HG03039 (cell line): ENCODE measurements around the gene BCL2.

ENCODE experiments used
- ATAC-seq: cut with Tn5 transposase; IDR thresholded peaks from one replicate; pipeline ENCODE4 v1.9.1; 2021; ENCODE audit warnings: mild to moderate bottlenecking, moderate library complexity; ENCODE audit not compliant: unreplicated experiment

The BCL2 gene

DNA sequence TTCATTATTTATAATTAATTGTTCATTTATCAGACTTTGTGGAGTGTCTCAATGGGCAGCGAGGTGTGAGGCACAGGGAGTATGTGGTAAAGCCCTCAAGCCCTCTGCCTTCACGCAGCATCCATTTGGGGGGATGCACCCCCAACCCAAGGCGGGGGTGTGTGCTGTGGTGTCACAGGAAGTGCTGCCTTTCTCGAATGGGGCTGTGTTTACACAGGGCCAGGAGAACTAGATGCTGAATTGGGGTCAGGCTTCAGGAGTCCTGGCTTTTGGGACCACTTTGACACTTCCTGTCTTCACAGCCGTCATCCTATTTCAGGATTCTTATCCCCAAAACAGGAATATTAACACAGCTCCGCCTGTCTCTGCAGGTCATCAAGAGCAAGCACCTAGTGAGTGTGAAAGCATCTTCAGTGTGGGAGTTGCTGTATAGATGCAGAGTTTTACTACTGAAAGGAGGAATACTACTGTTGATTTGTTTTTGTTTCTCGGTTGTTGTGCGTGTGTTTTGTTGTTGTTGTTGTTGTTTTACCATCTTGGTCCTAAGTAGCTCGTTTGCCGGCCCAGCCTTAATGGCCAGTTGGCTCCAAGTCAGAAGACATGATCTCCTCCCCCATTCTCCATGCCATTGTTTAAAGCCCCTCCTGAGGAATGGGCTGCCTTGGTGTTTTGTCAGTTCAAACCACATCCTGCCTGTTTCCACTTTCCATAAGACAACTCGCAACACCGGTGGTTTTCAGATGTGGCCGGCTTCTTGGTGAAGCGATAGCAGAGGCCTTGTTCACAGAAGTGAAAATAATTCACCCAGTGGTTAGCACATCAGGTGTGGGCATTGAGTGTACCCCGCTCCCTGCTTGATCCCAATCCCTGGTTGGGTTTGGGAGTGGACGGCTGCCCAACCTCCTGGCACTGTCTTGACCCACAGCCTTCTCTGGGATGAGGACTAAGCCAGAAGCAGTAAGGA, 221.3 kb downstream of the BCL2 start:
- ATAC-seq = peak; percentile 61

DNA sequence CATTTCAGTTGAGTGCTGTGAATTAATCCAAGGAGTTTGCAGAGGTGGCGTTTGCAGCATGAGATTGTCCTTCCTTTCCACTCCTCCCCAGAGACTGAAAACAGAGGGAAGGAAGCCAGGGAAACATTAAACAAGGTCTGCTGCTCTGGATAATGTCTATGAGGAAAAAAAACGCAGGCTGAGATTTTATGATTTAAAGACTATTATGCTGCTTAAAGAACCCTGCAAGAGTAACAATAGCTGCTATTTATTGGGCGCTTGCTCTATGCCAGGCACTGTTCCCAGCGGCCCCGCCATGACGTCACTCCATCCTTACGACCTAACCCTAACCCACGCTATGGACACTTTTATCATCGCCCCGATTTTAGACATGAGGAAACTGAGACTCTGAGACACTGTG, 222.4 kb downstream of the BCL2 start:
- no peak for ATAC-seq

DNA sequence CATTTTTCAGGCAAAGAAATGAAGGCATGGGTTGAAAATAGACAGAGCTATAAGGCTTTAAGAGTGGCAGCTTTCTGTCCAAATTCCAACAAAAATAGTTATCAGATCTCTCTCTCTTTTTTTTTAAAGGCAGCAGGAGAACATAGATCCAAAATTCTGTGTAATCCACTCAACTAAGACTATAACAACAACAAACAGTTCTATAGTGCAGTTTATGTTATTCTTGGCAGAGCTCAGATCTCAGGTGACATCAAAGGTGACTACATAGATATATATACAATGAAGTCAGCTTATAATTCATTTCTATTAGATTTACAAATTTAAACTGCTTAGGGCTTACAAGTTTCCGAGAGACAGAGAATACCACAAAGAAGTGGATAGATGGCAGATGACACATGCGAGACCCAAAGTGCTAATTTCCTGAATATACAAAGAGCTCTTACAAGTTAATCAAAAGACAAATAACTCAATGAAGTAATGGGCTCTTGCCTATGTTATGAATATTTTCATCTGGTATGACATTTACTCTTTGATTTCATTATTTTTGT, 223.2 kb downstream of the BCL2 start:
- no peak for ATAC-seq

DNA sequence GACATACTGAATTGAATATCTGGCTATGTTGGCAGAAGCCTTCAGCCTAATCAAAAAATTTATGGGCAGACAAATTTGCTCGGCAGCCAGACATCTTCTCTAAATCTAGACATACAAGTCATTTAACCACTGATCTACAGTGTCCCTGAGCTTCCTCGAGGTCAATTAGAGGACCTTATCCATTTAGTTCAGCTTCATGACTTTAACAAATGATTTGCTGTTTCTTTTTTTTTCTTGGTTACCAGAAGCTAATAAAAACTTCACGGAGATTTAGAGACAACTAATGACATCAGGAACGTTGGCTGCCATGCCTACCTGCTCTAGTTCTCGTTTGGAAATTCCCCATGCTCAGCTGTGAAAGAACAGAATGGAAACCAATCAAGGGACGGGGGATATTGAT, 223.8 kb downstream of the BCL2 start:
- no peak for ATAC-seq

DNA sequence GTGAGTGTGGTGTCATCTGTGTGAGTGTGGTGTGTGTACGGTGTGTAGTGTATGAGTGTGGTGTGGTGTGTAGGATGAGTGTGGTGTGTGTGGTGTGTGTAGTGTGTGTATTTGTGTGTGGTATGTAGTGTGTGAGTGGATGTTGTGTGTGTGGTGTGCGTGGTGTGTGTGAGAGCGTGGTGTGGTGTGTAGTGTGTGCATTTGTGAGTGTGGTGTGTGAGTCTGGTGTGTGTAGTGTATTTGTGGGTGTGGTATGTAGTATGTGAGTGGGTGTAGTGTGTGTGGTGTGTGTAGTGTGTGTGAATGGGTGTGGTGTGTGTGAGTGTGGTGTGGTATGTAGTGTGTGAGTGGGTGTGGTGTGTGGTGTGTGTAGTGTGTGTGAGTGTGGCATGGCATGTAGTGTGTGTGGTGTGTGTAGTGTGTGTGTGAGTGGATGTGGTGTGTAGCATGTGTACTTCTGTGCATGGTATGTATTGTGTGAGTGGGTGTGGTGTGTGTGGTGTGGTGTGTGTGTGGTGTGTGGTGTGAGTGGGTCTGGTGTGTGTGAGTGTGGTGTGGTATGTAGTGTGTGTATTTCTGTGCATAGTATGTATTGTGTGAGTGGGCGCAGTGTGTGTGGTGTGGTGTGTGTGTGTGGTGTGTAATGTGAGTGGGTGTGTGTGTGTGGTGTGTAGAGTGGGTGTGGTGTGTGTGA, 227.8 kb downstream of the BCL2 start:
- no peak for ATAC-seq

DNA sequence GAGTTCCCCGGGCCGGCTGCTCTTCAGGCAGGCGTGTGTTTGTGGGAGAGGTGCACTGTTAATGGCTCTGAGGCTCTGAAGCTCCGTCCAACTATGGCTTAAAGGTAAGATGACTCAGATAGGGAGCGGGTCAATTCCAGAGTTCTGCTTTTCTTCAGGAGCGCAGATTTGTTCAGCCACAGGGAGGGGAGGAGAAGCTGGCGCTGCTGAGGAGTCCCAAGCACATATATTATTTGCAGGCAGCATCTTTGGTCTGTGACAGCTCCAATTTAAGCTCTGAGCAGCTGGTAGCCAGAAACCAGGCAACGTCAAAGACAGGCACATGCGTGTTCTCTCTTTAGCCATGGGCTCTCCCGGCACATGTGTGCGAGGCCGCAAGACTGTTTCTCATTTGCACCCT, 229.2 kb downstream of the BCL2 start:
- ATAC-seq = no peak

DNA sequence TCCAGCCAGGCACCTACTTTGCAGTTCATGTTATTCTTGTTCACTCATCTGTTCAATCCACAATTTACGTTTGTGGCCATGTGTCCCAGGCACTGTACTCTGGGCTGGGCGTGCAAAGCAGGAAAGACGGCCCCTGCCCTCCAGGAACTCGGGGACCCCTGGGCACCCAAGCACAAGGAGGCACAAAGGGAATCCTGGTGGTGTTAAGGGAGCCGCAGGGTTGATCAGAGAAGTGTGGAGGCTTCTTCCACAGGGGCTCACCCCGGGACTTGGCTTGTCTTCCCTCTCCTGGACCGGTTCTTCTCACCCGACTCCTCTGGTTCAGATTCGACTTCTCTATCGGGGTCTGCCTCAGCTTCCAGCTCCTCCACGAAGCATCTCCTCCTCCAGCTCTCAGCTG, 230.5 kb downstream of the BCL2 start:
- ATAC-seq = no peak

DNA sequence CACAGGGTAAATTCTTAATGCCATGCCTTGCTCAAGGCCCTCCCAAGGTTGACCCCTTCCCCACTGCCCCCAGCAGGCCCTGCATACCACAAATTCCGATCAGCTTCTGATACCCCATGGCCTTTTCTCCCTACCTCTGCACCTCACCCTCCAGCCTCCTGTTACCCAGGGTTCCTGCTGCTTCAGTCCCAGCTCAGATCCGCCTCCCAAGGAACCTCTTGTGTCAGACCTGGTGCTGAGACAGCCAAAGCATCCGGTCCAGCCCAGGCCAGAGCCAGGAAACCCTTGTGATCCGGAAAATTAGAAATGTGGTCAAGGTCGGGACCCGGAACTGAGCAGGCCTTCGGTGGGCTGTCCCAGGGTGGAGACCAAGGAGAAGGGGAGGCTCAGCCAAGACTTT, 231.3 kb downstream of the BCL2 start:
- no peak for ATAC-seq

DNA sequence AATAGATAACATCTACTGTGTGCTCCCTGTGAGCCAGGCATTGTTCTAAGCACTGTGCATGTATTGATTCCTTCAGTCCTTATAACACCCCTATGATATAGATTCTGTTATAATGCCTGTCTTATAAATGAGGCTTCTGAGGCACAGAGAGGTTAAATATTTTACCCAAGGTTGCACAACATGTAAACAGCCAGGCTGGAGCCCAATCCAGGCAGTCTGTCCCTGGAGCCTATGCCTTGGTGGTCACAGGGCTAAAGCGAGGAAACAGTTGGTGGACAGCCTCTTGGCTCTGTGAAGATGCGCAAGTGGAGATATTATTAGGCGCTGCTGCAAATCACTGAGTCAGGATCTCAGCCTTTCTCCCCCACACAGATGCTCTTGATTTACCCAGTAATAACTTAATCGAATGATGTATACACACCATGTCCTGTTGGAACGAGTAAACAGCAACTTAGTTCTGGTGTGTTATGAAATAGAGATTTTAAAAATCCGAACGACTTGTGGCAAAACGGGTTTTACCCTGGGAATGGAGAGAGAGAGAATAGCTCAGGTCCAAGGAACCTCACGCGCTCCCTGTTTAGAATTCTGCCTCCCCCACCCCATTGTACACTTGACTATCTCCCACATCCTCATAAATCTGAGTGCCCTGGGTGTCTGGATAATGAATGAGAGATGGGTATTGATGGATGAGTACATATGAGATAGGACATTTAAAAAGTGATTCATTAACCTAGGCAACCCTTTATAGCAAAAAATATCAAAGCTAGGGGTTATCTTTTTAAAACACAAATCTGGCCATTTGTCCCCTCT, 231.9 kb downstream of the BCL2 start:
- ATAC-seq = no peak

DNA sequence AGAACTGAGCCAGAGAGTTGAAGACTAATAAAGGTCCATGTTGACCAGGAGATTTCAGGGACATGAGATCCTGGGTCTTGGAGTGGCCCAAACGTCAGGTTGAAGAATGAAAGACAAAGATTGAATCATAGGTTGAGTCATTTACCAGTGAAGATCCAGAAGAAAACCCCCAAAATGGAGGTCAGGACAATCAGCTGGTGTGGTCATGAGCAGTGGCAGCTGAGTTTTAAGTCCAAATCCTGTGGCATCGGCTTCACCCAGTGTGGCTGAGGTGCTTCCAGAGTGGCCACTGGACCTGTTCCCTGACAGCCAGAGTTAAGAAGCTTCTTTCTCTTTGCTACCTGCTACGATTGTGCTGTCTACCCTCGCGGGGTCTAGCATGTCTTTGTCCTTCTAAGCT, 234.0 kb downstream of the BCL2 start:
- no peak for ATAC-seq

DNA sequence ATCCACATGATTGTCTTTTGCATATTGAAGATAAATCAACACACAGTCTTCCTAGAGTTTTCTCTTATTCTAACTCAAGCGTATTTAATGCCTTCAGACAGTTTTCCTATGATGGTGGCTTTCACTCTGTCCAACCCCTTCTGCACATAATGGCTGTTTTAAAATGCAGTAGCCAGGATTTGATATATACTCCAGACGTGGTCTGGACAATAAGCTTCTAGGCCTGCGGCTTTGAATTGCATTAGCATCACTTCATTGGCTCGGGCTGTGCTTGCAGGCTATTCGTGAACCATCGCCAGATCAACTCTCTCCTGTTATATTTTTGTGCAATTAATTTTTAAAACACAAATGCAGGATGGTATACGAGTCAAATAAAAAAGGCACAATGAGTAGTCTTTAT, 235.3 kb downstream of the BCL2 start:
- no peak for ATAC-seq

DNA sequence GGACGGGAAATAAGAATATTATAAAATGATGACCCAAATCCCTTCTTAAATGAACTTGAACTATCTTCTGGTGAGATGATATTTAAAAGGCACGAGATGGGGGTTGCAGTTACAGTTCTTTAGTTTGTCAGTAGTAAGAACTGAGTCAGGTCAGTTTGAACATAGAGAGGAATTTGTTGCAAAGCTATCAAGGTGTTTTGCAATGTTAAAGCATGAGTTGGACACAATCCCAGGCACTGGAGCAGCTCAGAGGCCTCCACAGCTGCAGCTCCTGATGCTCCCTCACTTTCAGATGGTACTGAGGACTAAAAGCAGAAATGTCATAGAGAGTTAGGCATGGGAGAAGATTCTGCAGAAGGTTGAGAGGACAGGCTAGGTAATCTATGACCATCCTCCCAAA, 236.0 kb downstream of the BCL2 start:
- no peak for ATAC-seq

DNA sequence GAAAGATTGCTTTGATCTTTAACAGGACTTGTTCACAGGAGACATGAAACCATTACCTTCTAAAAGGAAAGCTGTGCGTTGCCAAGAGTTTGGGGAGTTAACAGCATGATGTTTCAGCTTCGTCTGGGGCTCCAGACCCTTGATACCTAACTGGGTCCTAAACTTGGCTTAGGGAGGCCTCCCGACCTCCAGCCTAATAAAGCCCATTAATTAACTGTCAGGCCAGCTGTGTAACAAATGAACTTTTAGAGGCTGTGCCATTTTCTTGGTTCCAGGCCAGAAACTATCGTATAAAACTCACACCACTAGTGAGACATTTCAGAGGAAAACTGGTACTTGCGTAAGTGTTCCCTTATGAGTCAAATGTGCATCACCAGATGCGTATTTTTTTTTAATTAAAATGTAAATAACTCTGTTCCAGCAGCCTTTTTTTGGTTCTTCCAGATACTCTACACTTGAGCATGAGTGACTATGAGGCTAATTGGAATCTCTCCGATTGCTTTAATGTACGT, 236.5 kb downstream of the BCL2 start:
- no peak for ATAC-seq

DNA sequence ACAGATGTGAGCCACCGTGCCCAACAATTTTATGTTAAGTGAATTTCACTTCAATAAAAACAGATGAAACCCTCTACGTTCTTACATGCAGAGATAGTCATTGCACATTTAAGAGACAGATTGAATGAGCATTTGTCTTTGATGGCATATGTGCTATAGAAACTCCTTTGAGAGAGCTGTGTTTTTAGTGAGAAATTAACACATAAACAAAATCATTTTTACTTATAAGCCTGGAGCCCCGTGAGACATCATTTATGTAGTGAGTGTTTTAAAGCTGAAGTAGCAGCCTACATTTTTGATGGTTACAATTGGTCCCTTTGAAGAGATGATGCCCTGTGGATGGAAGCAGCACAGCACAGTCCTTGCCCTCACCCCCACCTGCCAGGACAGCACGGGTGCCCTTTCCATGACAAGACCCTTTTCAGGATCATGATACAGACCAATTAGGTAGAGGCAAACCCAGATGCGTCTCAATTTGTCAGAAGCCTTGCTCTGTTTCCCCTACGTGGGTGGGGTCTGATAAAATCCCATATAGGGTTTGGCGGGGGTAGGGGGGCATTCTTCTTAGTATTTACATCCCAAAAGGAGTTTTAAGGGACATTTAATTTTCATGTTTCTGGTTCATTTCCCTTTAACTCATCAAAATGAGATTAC, 237.1 kb downstream of the BCL2 start:
- ATAC-seq = no peak

DNA sequence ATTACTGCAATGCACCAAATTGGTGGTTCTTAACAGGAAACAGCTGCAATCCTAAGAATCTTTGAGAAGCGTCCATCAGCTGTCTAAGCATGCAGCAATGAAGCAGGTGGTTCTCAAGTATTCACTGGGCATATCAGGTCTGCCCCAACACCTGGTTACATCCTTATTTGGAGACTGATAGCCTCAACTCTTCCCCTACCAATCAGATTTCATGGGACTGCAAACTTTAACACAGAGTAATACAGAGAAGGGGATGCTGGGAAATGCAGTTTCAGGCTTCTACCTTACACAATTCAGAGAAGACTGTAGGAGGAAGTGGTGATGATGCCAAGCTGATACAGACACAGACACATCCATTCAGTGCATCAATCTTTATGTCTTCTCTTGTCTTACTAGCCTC, 240.5 kb downstream of the BCL2 start:
- no peak for ATAC-seq

DNA sequence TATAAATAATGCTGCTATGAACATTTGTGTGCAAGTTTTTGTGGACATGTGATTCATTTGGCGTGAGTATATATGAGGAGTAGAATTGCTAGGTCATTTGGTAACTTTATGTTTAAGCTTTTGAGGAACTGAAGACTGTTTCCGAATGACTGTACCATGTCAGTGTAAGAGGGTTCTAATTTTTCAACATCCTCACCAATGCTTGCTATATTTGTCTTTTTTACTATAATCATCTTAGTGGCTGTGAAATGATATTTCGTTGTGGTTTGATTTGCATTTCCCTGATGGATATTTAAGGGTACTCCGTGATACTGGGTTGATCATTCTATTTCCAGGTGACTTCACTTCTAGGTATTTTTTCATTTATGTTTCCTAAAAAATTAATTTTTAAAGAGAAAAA, 241.1 kb downstream of the BCL2 start:
- ATAC-seq = peak; percentile 90

DNA sequence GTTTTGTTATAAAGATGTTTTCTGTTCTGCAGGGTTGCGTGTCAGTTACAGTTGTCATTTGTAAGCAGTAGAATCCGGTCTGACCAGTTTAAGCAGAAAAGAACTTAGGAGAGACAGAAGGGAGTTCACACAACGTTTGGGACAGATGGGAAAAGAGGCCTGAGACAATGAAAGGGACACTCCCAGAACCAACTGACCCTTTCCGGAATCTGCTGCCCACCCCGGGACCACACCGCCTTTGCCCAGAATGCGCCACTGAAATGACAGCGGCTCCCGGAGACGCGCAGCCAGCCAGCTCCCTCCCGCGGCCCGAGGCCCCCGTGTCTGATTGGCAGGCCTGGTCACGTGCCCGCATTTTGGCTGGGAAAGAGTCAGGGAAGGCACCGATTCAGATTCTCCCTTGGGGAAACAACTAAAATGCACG, 244.6 kb downstream of the BCL2 start:
- peak; percentile 30 for ATAC-seq

DNA sequence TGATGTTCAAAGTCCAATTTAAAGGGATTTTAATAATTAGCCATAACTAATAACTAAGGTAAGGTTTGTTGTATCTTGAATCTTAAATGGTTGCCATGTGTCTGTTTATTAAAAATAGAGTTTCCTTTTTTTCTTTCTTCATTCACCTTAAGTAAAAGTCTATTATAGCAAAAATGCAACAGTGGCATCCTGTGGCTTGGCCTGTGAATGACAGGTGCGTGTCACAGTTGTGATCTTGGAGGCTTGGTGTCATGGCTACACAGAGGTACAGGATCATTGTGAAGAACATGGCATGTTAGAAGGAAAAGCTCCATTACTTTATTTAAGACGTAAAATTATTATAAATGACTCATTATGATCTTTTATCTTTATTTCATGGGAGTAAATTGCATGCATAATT, 246.1 kb downstream of the BCL2 start:
- no peak for ATAC-seq
